Measurements from ENCODE around the gene ARMC9.
A peak's percentile ranks its signal among the peaks of the same experiment; 100 is the strongest.
"Not testable (repeated sequence)": the region's sequence is repeated elsewhere in the genome, so short reads cannot be mapped to it uniquely, and the experiment has no call there.

The ARMC9 gene

DNA sequence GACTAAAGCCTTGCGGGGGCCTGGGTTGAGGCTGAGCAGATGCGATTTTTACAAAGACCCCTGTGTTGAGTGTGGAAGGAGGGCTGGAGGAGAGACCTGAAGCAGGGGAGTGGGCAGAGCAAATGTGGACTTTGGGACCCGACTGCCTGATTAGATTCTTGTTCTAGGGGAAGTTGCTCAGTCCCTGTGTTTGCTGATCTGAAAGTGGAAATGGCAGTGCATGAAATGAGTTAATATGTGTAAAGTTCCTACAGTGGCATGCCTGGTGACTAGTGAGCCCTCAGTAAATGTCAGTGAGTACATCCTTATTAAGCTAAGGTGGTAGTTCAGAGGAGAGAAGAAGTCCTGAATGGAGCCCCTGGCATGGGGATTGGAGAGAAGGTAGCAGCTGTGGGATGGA, 52.3 kb downstream of the ARMC9 start:
- H3K4me3 ChIP-seq (ENCODE audit: low read length) = no peak overlapping the region
- peaks cover 12% of the 10 kb centered on the region for H3K36me3 ChIP-seq (ENCODE audit: control insufficient read depth, insufficient read depth, low read length, severe bottlenecking)
- no peaks in the 10 kb centered on the region for H3K9me3 ChIP-seq (ENCODE audit: control insufficient read depth, low read length)
- DNase-seq (ENCODE audit: low read depth) = no peak
- no peak overlapping the region for H3K9ac ChIP-seq (ENCODE audit: low read length)
- no peaks in the 10 kb centered on the region for H3K27me3 ChIP-seq (replicated peaks; ENCODE audit: control insufficient read depth, insufficient read depth, low read length)
- H3K4me1 ChIP-seq (ENCODE audit: control insufficient read depth, insufficient read depth, low read length) = no peaks in the 10 kb centered on the region

DNA sequence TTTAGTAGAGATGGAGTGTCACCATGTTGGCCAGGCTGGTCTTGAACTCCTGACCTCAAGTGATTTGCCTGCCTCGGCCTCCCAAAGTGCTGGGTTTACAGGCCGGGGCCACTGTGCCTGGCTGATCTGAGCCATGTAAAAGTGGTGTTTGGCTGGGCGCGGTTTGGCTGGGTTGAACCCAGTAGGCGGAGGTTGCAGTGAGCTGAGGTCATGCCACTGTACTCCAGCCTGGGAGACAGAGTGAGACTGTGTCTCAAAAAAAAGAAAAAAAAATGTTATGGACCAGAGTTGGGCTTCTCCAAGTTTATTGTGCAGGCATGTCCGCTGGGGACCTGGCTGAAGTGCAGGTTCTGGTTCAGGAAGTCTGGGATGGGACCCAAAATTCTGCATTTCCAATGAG, 54.9 kb downstream of the ARMC9 start:
- not testable (repeated sequence) for H3K27me3 ChIP-seq (replicated peaks; ENCODE audit: control insufficient read depth, insufficient read depth, low read length); H3K9me3 ChIP-seq (ENCODE audit: control insufficient read depth, low read length); H3K4me1 ChIP-seq (ENCODE audit: control insufficient read depth, insufficient read depth, low read length); H3K4me3 ChIP-seq (ENCODE audit: low read length); DNase-seq (ENCODE audit: low read depth); H3K9ac ChIP-seq (ENCODE audit: low read length)
- H3K36me3 ChIP-seq (ENCODE audit: control insufficient read depth, insufficient read depth, low read length, severe bottlenecking) = peaks cover 16% of the 10 kb centered on the region

DNA sequence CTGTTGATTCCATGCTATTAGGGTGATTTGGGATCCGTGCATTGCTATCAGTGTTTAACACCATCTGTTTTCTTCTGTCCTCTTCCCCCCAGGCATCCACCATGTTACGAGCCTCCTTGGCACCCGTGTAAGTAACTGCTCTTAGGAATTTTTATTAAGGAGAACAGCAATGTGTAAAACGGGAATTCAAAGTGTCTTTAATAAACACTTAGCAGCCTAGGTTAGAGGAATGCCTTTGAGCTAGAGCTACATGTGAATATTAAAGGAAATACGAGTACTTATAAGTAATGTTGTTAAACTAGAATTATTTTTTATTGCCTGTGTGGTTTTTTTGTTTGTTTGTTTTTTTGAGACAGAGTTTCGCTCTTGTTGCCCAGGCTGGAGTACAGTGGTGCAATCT, 58.1 kb downstream of the ARMC9 start:
- Histone ChIP-seq H3K9me3 (ENCODE audit: control insufficient read depth, low read length) (no peaks in the 10 kb centered on the region), H3K4me3 (ENCODE audit: low read length) (no peak overlapping the region), H3K36me3 (ENCODE audit: control insufficient read depth, insufficient read depth, low read length, severe bottlenecking) (peaks cover 22% of the 10 kb centered on the region), H3K27me3 (replicated peaks; ENCODE audit: control insufficient read depth, insufficient read depth, low read length) (no peaks in the 10 kb centered on the region), H3K9ac (ENCODE audit: low read length) (no peak overlapping the region), H3K4me1 (ENCODE audit: control insufficient read depth, insufficient read depth, low read length) (no peaks in the 10 kb centered on the region)
- DNase-seq (ENCODE audit: low read depth) = no peak

DNA sequence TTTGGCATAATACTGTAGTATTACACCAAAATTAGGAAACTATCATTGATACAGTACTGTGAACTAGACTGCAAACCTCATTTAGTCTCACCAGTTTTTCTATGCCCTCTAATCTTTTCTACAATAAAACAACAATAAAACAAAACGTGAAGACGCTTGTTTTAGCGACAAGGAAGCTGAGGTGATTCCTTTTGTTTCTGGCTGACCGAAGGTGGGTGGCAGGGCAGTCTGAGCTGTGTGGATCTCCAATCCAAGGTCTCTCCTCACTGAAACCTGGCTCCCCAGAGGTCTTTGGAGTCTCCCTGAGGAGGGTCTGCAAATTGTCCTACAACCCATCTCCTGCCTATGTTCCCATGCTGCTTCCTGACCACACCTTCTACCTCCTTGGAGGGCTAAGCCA, 59.3 kb downstream of the ARMC9 start:
- no peaks in the 10 kb centered on the region for H3K27me3 ChIP-seq (replicated peaks; ENCODE audit: control insufficient read depth, insufficient read depth, low read length)
- H3K4me1 ChIP-seq (ENCODE audit: control insufficient read depth, insufficient read depth, low read length) = no peaks in the 10 kb centered on the region
- H3K9me3 ChIP-seq (ENCODE audit: control insufficient read depth, low read length) = no peaks in the 10 kb centered on the region
- no peak for DNase-seq (ENCODE audit: low read depth)
- no peak overlapping the region for H3K9ac ChIP-seq (ENCODE audit: low read length)
- peaks cover 30% of the 10 kb centered on the region for H3K36me3 ChIP-seq (ENCODE audit: control insufficient read depth, insufficient read depth, low read length, severe bottlenecking)
- no peak overlapping the region for H3K4me3 ChIP-seq (ENCODE audit: low read length)

DNA sequence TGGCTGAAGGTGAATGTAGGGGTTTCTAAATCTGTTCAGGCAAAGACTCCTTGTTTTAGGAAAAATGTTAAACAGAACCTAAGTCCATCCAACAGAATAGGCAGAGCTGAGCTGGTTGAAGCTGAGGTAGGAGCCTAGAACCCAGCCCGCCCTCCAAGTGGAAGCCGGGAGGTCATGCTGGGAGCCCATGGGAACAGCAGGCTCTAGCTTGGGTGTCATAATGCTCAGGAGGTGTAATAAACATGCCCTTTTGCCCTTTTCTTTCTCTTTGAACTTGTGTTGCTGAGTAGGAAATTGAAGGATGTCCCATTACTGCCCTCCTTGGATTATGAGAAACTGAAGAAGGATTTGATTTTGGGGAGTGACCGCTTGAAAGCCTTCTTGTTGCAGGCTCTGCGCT, 60.3 kb downstream of the ARMC9 start:
- no peak overlapping the region for H3K9ac ChIP-seq (ENCODE audit: low read length)
- H3K27me3 ChIP-seq (replicated peaks; ENCODE audit: control insufficient read depth, insufficient read depth, low read length) = no peaks in the 10 kb centered on the region
- no peaks in the 10 kb centered on the region for H3K4me1 ChIP-seq (ENCODE audit: control insufficient read depth, insufficient read depth, low read length)
- no peaks in the 10 kb centered on the region for H3K9me3 ChIP-seq (ENCODE audit: control insufficient read depth, low read length)
- DNase-seq (ENCODE audit: low read depth) = no peak
- H3K4me3 ChIP-seq (ENCODE audit: low read length) = no peak overlapping the region
- peaks cover 35% of the 10 kb centered on the region for H3K36me3 ChIP-seq (ENCODE audit: control insufficient read depth, insufficient read depth, low read length, severe bottlenecking)

DNA sequence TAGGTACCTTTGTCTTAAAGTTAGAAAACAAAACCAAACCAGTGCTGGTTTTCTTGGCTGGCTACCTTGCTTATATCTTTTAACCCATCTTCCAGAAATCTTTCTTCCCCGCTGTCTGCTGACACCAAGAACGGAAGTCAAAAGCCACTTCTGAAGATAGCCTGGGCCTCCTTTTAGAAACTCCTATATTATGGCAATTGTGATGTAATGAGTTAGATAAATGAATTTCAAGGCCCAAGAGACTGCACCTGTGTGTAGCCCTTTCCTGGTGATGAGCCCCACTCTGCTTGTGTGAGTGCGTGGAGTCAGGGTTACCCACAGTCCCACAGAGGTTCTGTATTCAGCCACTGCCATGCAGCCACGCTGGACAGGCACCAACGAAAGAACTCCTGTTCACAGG, 60.7 kb downstream of the ARMC9 start:
- no peaks in the 10 kb centered on the region for H3K4me1 ChIP-seq (ENCODE audit: control insufficient read depth, insufficient read depth, low read length)
- no peaks in the 10 kb centered on the region for H3K27me3 ChIP-seq (replicated peaks; ENCODE audit: control insufficient read depth, insufficient read depth, low read length)
- H3K9me3 ChIP-seq (ENCODE audit: control insufficient read depth, low read length) = no peaks in the 10 kb centered on the region
- peaks cover 31% of the 10 kb centered on the region for H3K36me3 ChIP-seq (ENCODE audit: control insufficient read depth, insufficient read depth, low read length, severe bottlenecking)
- no peak overlapping the region for H3K4me3 ChIP-seq (ENCODE audit: low read length)
- H3K9ac ChIP-seq (ENCODE audit: low read length) = no peak overlapping the region
- DNase-seq (ENCODE audit: low read depth) = no peak

DNA sequence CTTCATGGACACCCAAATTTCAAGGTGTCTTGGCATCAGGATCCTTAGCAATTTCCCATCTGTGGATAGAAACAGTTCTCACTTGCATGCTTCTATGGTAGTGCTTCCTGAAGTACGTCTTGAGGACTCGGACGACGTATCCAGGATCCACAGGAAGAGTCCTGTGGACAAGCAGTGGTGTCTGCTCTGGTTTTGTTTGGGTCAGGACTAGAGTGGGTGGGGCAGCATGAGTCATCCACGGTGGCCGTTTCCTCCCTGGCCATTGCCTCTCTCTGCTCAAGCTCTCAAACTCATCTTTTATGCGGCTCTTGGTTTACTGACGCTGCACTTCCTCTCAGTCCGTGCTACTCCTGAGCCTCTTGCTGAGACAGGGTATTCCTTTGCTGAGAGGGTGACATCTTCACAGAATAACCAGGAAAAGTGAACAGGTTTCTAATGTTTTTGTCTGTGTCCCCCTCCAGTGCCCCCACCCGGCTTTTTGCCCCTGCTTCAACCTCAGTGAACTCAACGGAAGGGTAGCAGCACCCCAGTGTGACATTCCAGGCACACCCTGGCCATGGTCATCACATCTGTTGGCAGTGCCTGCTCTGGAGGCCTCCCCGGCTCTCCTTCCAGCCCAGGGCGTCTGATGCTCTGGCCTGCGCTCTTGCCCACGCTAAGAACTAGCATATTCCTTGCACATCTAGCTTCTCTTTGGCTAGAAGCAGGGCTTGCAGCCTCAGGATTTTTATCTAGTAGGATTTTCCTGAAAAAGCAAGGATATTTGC, 62.2 kb downstream of the ARMC9 start:
- H3K36me3 ChIP-seq (ENCODE audit: control insufficient read depth, insufficient read depth, low read length, severe bottlenecking) = peaks cover 34% of the 10 kb centered on the region
- H3K4me3 ChIP-seq (ENCODE audit: low read length) = no peak overlapping the region
- H3K4me1 ChIP-seq (ENCODE audit: control insufficient read depth, insufficient read depth, low read length) = no peaks in the 10 kb centered on the region
- H3K9me3 ChIP-seq (ENCODE audit: control insufficient read depth, low read length) = no peaks in the 10 kb centered on the region
- no peaks in the 10 kb centered on the region for H3K27me3 ChIP-seq (replicated peaks; ENCODE audit: control insufficient read depth, insufficient read depth, low read length)
- no peak overlapping the region for H3K9ac ChIP-seq (ENCODE audit: low read length)
- DNase-seq (ENCODE audit: low read depth) = peak; percentile 8

DNA sequence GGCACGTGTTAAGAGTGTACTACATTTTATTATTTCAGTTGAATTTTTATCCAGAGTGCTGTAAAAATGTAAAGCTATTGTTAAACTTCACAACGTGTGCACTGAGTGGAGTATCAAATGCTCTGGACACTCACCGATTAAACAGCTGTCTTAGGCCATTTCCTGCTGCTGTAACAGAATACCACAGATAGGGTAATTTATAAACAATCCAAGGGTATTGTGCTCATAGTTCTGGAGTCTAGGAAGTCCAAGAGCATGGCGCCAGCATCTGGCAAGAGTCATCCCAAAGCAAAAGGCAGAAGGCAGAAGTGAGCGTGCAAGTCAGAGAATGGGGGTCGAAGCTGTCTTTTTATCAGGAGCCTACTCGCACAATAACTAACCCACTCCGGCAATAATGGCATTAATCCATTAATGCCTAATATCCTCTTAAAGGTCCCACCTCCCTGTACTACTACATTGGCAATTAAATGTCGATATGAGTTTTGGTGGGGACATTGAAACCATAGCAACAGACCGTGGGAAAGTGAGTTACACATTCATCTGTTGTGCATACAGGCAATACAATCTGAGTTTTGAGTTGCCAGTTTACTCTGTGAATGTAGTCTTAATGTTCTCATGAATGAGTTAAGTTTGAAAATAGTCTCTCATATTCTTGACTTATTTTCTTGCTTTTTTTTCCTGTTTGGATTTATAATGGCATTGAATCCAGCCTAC, 64.8 kb downstream of the ARMC9 start:
- H3K27me3 ChIP-seq (replicated peaks; ENCODE audit: control insufficient read depth, insufficient read depth, low read length) = no peaks in the 10 kb centered on the region
- H3K4me3 ChIP-seq (ENCODE audit: low read length) = no peak overlapping the region
- H3K4me1 ChIP-seq (ENCODE audit: control insufficient read depth, insufficient read depth, low read length) = no peaks in the 10 kb centered on the region
- DNase-seq (ENCODE audit: low read depth) = no peak
- no peaks in the 10 kb centered on the region for H3K9me3 ChIP-seq (ENCODE audit: control insufficient read depth, low read length)
- no peak overlapping the region for H3K9ac ChIP-seq (ENCODE audit: low read length)
- peaks cover 33% of the 10 kb centered on the region for H3K36me3 ChIP-seq (ENCODE audit: control insufficient read depth, insufficient read depth, low read length, severe bottlenecking)

DNA sequence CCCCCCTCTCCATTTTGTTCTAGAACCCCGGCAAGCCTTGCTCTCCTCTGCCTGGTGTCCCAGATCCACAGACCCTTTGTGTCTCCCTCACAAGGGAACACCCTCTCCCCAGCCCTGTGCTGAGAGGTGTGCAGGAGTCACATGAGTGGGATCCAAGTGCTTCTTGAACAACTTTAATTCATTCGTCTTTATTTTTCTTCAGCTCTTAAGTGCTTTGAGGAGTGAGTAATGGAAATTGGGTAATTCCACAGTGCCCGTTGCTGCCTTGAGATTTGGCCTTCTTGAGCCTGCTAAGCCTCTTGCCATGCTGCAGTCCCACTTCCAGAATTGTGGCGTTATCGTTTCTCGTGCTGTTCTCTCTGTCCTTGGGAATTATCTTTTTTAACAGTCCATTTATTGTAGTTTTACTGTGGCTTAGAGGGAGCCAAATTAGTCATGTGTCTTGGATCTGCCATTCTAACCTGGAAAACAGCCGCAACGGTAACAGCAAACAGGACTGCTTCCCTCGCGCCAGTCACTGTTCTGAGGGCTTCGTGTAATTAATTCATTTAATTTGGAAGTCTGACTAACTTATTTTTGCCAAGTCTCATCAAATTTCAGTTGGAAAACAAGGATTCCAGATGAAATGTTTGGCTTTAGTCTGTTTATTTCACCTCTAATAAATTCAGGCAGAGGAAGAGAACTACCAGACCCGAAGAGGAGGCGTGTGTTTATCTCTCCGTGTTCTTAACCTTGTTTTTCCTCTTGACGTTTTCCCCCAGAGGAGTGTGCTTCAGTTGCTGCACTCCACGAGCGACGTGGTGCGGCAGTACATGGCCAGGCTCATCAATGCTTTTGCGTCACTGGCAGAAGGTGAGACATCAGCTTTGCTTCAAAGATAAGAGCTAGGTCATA, 72.0 kb downstream of the ARMC9 start:
- H3K4me1 ChIP-seq (ENCODE audit: control insufficient read depth, insufficient read depth, low read length) = no peaks in the 10 kb centered on the region
- H3K9ac ChIP-seq (ENCODE audit: low read length) = no peak overlapping the region
- no peak for DNase-seq (ENCODE audit: low read depth)
- H3K36me3 ChIP-seq (ENCODE audit: control insufficient read depth, insufficient read depth, low read length, severe bottlenecking) = peaks cover 62% of the 10 kb centered on the region
- H3K9me3 ChIP-seq (ENCODE audit: control insufficient read depth, low read length) = no peaks in the 10 kb centered on the region
- H3K27me3 ChIP-seq (replicated peaks; ENCODE audit: control insufficient read depth, insufficient read depth, low read length) = no peaks in the 10 kb centered on the region
- no peak overlapping the region for H3K4me3 ChIP-seq (ENCODE audit: low read length)

DNA sequence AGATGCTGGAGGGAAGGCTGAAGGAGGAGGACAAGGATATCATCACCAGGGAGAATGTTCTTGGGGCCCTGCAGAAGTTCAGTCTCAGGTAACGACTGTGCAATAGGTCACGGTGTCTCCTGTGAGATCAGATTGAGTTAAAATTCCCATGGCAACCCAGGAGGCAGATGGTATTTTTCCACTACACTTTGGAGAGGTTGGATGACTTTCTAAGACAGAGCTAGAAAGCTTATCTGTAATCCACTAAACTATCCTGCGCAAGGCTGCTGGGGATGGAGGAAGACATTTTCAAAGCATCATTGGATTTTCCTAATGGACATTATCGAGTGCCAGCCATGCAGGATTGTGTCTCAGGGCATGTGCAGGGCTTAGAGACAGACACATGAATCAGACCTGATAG, 74.6 kb downstream of the ARMC9 start:
- DNase-seq (ENCODE audit: low read depth) = no peak
- Histone ChIP-seq H3K36me3 (ENCODE audit: control insufficient read depth, insufficient read depth, low read length, severe bottlenecking) (peaks cover 71% of the 10 kb centered on the region), H3K9me3 (ENCODE audit: control insufficient read depth, low read length) (no peaks in the 10 kb centered on the region), H3K27me3 (replicated peaks; ENCODE audit: control insufficient read depth, insufficient read depth, low read length) (no peaks in the 10 kb centered on the region), H3K9ac (ENCODE audit: low read length) (no peak overlapping the region), H3K4me3 (ENCODE audit: low read length) (no peak overlapping the region), H3K4me1 (ENCODE audit: control insufficient read depth, insufficient read depth, low read length) (no peaks in the 10 kb centered on the region)

DNA sequence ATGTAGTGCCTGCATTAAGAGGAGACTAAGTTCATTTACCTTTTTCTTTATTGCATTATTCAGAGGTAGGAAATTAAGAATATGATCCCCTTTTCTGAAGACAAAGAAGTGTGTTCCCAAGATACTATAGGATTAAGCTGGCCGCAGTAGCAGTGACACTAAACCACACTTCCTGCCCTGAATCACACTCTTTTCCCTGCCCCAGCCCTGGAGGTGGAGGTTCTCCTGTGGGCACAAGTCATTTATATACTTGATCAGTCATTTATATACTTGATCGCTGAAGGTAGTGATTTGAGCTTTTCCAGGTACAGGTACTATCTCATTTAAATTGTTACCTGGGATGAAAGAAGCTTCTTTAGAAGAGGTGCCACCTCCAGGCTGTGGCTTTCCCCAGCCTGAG, 78.6 kb downstream of the ARMC9 start:
- no peak overlapping the region for H3K4me3 ChIP-seq (ENCODE audit: low read length)
- H3K4me1 ChIP-seq (ENCODE audit: control insufficient read depth, insufficient read depth, low read length) = no peaks in the 10 kb centered on the region
- no peaks in the 10 kb centered on the region for H3K27me3 ChIP-seq (replicated peaks; ENCODE audit: control insufficient read depth, insufficient read depth, low read length)
- H3K9me3 ChIP-seq (ENCODE audit: control insufficient read depth, low read length) = no peaks in the 10 kb centered on the region
- DNase-seq (ENCODE audit: low read depth) = no peak
- H3K9ac ChIP-seq (ENCODE audit: low read length) = no peak overlapping the region
- peaks cover 73% of the 10 kb centered on the region for H3K36me3 ChIP-seq (ENCODE audit: control insufficient read depth, insufficient read depth, low read length, severe bottlenecking)
